Neural crest cell (in vitro differentiated cells): ENCODE results near the gene KSR2. TPM values are rescaled to one million over a fixed set of nuclear protein-coding genes. Genes with fewer than 3 reads are reported as not detected.

Source experiments
- DNase-seq: peaks from one replicate; pipeline ENCODE4 v3.0.0; 2021; ENCODE audit warnings: low read depth, mixed read lengths, low spot score
- H3K27ac Mint-ChIP-seq: one replicate; pipeline ENCODE4 v1.8.0; 2021; ENCODE audit warnings: mild to moderate bottlenecking, mixed read lengths; ENCODE audit not compliant: unreplicated experiment
- H3K27me3 Mint-ChIP-seq: 2 replicates; pipeline ENCODE4 v1.8.0; 2021; ENCODE audit warnings: low read depth, mild to moderate bottlenecking, mixed read lengths
- H3K36me3 Mint-ChIP-seq: 2 replicates; pipeline ENCODE4 v1.8.0; 2021; ENCODE audit warnings: low read depth, mild to moderate bottlenecking, mixed read lengths
- H3K4me1 Mint-ChIP-seq: 2 replicates; pipeline ENCODE4 v1.8.0; 2021; ENCODE audit warnings: mixed read lengths
- H3K4me3 Mint-ChIP-seq: one replicate; pipeline ENCODE4 v1.8.0; 2021; ENCODE audit warnings: mild to moderate bottlenecking, mixed read lengths
- H3K9me3 Mint-ChIP-seq: 2 replicates; pipeline ENCODE4 v1.8.0; 2021; ENCODE audit warnings: mixed read lengths
- CTCF ChIP-seq: fragments of 200-600 bp; sonication (generic); conservative IDR thresholded peaks from 2 replicates; pipeline ENCODE4 v1.5.0; 2021; ENCODE audit warnings: antibody characterized with exemption, mild to moderate bottlenecking
- total RNA-seq: library from RNA; stranded (reverse); gene quantifications from 2 replicates; pipeline ENCODE4 v1.2.1, GENCODE V29; 2021

The KSR2 gene
- total RNA-seq, 1 donor from 2014 or later = 0.33 TPM

- Mint-ChIP-seq H3K27ac (no peak overlapping the region), H3K9me3 (no peaks in the 10 kb centered on the region), H3K4me1 (no peaks in the 10 kb centered on the region), H3K27me3 (peaks cover 38% of the 10 kb centered on the region), H3K4me3 (no peak overlapping the region), H3K36me3 (no peaks in the 10 kb centered on the region)
- DNase-seq = no peak
- TF ChIP-seq CTCF = no peak
These were observed 373.0 kb downstream of the KSR2 start for GRCh38 chr12:117595751-117596150.

- H3K4me3 Mint-ChIP-seq = no peak overlapping the region
- H3K36me3 Mint-ChIP-seq = no peaks in the 10 kb centered on the region
- no peak for DNase-seq
- H3K27me3 Mint-ChIP-seq = peaks cover 40% of the 10 kb centered on the region
- no peaks in the 10 kb centered on the region for H3K4me1 Mint-ChIP-seq
- no peak overlapping the region for H3K27ac Mint-ChIP-seq
- TF ChIP-seq CTCF = no peak
- H3K9me3 Mint-ChIP-seq = no peaks in the 10 kb centered on the region
These were observed 374.3 kb downstream of the KSR2 start for GRCh38 chr12:117594481-117594880.

- DNase-seq = no peak
- Mint-ChIP-seq H3K4me3 (no peak overlapping the region), H3K9me3 (no peaks in the 10 kb centered on the region), H3K4me1 (no peaks in the 10 kb centered on the region), H3K27ac (peak overlapping the region; percentile 83), H3K36me3 (no peaks in the 10 kb centered on the region), H3K27me3 (peaks cover 39% of the 10 kb centered on the region)
- TF ChIP-seq CTCF = no peak
These were observed 374.9 kb downstream of the KSR2 start for GRCh38 chr12:117593815-117594400.

GRCh38 chr12:117592588-117593305 is 376.0 kb downstream of the KSR2 start:
- no peak for TF ChIP-seq CTCF
- H3K27me3 Mint-ChIP-seq = peaks cover 44% of the 10 kb centered on the region
- H3K4me3 Mint-ChIP-seq = no peak overlapping the region
- DNase-seq = no peak
- no peaks in the 10 kb centered on the region for H3K4me1 Mint-ChIP-seq
- no peak overlapping the region for H3K27ac Mint-ChIP-seq
- H3K36me3 Mint-ChIP-seq = no peaks in the 10 kb centered on the region
- H3K9me3 Mint-ChIP-seq = no peaks in the 10 kb centered on the region

GRCh38 chr12:117590999-117591398 is 377.8 kb downstream of the KSR2 start:
- no peaks in the 10 kb centered on the region for H3K36me3 Mint-ChIP-seq
- no peak for TF ChIP-seq CTCF
- peaks cover 43% of the 10 kb centered on the region for H3K27me3 Mint-ChIP-seq
- no peak overlapping the region for H3K27ac Mint-ChIP-seq
- H3K4me1 Mint-ChIP-seq = no peaks in the 10 kb centered on the region
- H3K4me3 Mint-ChIP-seq = no peak overlapping the region
- no peaks in the 10 kb centered on the region for H3K9me3 Mint-ChIP-seq
- no peak for DNase-seq
